ENCODE results near the gene TREM1.
"Not testable (repeated sequence)": the region's sequence is repeated elsewhere in the genome, so short reads cannot be mapped to it uniquely, and the experiment has no call there.

Gene TREM1

GRCh38 chr6:41297248-41297647 lies 10.8 kb upstream of the TREM1 start:
- DNase-seq (ENCODE audit: low read depth in 2 of 2, low spot score in 1 of 2), result not testable (repeated sequence)

GRCh38 chr6:41294214-41294872 lies 7.9 kb upstream of the TREM1 start:
- no peak for DNase-seq (ENCODE audit: low read depth in 2 of 2, low spot score in 1 of 2)

- no peak for DNase-seq (ENCODE audit: low read depth in 2 of 2, low spot score in 1 of 2)
These were observed 5.2 kb upstream of the TREM1 start for GRCh38 chr6:41291717-41292116.

- no peak for DNase-seq (ENCODE audit: low read depth in 2 of 2, low spot score in 1 of 2)
These were observed 3.3 kb upstream of the TREM1 start for GRCh38 chr6:41289815-41290214.

- no peak for DNase-seq (ENCODE audit: low read depth in 2 of 2, low spot score in 1 of 2)
These were observed 2.3 kb upstream of the TREM1 start for GRCh38 chr6:41288754-41289129.

GRCh38 chr6:41288030-41288753 lies 1.7 kb upstream of the TREM1 start:
- DNase-seq (ENCODE audit: low read depth in 2 of 2, low spot score in 1 of 2), result no peak

- DNase-seq (ENCODE audit: low read depth in 2 of 2, low spot score in 1 of 2), result no peak
These were observed 1.8 kb downstream of the TREM1 start for GRCh38 chr6:41284726-41285125.

GRCh38 chr6:41283600-41283999 lies 2.9 kb downstream of the TREM1 start:
- no peak for DNase-seq (ENCODE audit: low read depth in 2 of 2, low spot score in 1 of 2)

GRCh38 chr6:41280381-41281057 lies 6.0 kb downstream of the TREM1 start:
- no peak for DNase-seq (ENCODE audit: low read depth in 2 of 2, low spot score in 1 of 2)

GRCh38 chr6:41278699-41279405 lies 7.6 kb downstream of the TREM1 start:
- peak in 1 of 2 donors; percentile 39 for DNase-seq (ENCODE audit: low read depth in 2 of 2, low spot score in 1 of 2)

GRCh38 chr6:41277605-41278004 lies 8.9 kb downstream of the TREM1 start:
- no peak for DNase-seq (ENCODE audit: low read depth in 2 of 2, low spot score in 1 of 2)

- DNase-seq (ENCODE audit: low read depth in 2 of 2, low spot score in 1 of 2), result no peak
These were observed 11.0 kb downstream of the TREM1 start for GRCh38 chr6:41275489-41275888.

- DNase-seq (ENCODE audit: low read depth in 2 of 2, low spot score in 1 of 2), result no peak
These were observed 12.2 kb downstream of the TREM1 start for GRCh38 chr6:41274256-41274655.

- no peak for DNase-seq (ENCODE audit: low read depth in 2 of 2, low spot score in 1 of 2)
These were observed 12.8 kb downstream of the TREM1 start for GRCh38 chr6:41273714-41274113.

GRCh38 chr6:41272591-41273240 lies 13.8 kb downstream of the TREM1 start:
- DNase-seq (ENCODE audit: low read depth in 2 of 2, low spot score in 1 of 2), result no peak

- no peak for DNase-seq (ENCODE audit: low read depth in 2 of 2, low spot score in 1 of 2)
These were observed 14.5 kb downstream of the TREM1 start for GRCh38 chr6:41271901-41272395.

- no peak for DNase-seq (ENCODE audit: low read depth in 2 of 2, low spot score in 1 of 2)
These were observed 16.8 kb downstream of the TREM1 start for GRCh38 chr6:41269716-41270115.

GRCh38 chr6:41269166-41269565 lies 17.3 kb downstream of the TREM1 start:
- DNase-seq (ENCODE audit: low read depth in 2 of 2, low spot score in 1 of 2), result no peak

- no peak for DNase-seq (ENCODE audit: low read depth in 2 of 2, low spot score in 1 of 2)
These were observed 18.0 kb downstream of the TREM1 start for GRCh38 chr6:41268478-41268877.

GRCh38 chr6:41266541-41266940 lies 19.9 kb downstream of the TREM1 start:
- no peak for DNase-seq (ENCODE audit: low read depth in 2 of 2, low spot score in 1 of 2)

GRCh38 chr6:41263267-41263666 lies 23.2 kb downstream of the TREM1 start:
- DNase-seq (ENCODE audit: low read depth in 2 of 2, low spot score in 1 of 2), result no peak

Measured in stimulated activated CD8-positive, alpha-beta memory T cell treated with anti-CD3 and anti-CD28 coated beads, Interleukin-4, amount 100 ng/mL, for 1 hour (primary cell).